ENCODE data around the gene GIPR.

DNA sequence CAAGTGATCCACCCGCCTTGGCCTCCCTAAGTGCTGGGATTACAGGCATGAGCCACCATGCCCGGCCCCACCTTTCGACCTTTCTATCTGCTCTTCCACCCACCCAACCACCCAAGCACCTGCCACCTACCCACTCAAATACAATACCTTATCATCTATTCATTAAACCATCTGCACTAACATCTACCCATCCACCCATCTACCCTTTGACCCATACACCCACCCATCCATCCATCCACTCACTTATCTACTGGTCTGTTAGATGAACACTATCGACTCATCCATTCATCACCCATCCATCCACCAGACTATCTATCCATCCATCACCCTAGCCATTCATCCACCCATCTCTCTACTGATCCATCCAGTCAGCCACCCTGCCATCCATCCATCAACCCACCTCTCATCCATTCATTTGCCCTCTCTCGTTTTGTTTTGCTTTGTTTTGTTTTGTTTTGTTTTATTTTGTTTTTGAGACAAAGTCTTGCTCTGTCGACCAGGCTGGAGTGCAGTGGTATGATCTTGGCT is 46.0 kb upstream of the GIPR start:
- no peak for TF ChIP-seq POLR2A (IDR thresholded peaks at IDR 0.05; ENCODE audit: low read depth)
- TF ChIP-seq, protein P1, sequence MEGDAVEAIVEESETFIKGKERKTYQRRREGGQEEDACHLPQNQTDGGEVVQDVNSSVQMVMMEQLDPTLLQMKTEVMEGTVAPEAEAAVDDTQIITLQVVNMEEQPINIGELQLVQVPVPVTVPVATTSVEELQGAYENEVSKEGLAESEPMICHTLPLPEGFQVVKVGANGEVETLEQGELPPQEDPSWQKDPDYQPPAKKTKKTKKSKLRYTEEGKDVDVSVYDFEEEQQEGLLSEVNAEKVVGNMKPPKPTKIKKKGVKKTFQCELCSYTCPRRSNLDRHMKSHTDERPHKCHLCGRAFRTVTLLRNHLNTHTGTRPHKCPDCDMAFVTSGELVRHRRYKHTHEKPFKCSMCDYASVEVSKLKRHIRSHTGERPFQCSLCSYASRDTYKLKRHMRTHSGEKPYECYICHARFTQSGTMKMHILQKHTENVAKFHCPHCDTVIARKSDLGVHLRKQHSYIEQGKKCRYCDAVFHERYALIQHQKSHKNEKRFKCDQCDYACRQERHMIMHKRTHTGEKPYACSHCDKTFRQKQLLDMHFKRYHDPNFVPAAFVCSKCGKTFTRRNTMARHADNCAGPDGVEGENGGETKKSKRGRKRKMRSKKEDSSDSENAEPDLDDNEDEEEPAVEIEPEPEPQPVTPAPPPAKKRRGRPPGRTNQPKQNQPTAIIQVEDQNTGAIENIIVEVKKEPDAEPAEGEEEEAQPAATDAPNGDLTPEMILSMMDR (IDR thresholded peaks at IDR 0.05): no peak
- TF ChIP-seq POLR2AphosphoS5 (IDR thresholded peaks at IDR 0.05): no peak
- no peak for TF ChIP-seq EP300 (IDR thresholded peaks at IDR 0.05)

All from esophagus muscularis mucosa (tissue), 4 donors.